ENCODE data around the gene DHRS13.
"Not testable (repeated sequence)": the region's sequence is repeated elsewhere in the genome, so short reads cannot be mapped to it uniquely, and the experiment has no call there.

DHRS13 gene

DNA sequence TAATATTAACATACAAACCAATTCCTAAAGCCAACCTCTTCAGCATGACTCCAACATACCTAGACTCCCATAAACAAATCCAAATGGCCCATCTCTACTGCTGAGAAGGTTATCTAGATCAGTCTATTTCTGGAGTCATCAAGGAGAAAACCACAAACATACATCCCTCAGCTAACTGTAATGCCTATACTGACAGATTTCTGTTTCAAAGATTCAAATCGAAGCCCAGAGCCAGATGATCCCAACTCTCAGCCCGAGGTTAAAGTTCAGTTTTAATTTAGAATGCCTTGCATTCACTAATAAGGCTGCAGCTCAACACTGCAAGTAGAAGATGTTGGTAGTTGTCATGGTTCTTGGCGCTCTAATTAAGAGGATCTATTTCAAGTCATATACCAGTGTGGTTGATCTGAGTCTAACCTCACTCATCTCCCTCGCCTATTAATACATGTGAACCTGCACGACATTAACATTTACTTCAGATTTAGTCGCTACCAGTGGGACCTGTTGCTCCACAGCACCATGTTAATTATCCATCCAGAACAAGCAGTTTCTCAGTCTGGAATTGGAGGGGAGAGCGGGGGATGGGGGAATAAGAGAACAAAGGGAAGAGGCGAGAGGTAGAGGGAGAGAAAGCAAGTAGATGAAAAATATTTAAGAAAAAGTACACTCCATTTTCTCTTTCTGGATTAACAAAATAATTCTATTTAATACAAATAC is 33.0 kb upstream of the DHRS13 start:
- Histone ChIP-seq H3K9me3 (ENCODE audit: severe bottlenecking) (no peaks in the 10 kb centered on the region), H3K4me3 (ENCODE audit: severe bottlenecking) (no peak overlapping the region), H3K27ac (ENCODE audit: poor library complexity, severe bottlenecking) (no peak overlapping the region), H3K36me3 (ENCODE audit: low read depth) (peaks cover 25% of the 10 kb centered on the region), H3K27me3 (ENCODE audit: insufficient read depth, poor library complexity, severe bottlenecking) (no peaks in the 10 kb centered on the region), H3K4me1 (ENCODE audit: insufficient read depth, poor library complexity, severe bottlenecking) (peaks cover 19% of the 10 kb centered on the region)
- TF ChIP-seq CTCF (IDR thresholded peaks at IDR 0.05; ENCODE audit: poor library complexity, severe bottlenecking), result no peak
- ATAC-seq (ENCODE audit: low read depth) (no peak), DNase-seq (ENCODE audit: low spot score) (no peak)

DNA sequence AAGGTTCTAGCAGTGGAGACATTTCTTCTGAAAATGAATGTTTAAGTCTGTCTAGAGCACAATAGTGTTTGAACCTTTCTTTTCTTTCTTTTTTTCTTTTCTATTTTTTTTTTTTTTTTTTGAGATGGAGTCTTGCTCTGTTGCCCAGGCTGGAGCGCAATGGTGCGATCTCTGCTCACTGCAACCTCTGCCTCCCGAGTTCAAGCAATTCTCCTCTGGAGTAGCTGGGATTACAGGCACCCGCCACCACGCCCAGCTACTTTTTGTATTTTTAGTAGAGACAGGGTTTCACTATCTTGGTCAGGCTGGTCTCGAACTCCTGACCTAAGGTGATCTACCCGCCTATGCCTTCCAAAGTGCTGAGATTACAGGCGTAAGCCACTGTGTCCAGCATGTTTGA is 31.6 kb upstream of the DHRS13 start:
- H3K36me3 ChIP-seq (ENCODE audit: low read depth), result peaks cover 31% of the 10 kb centered on the region
- not testable (repeated sequence) for H3K27ac ChIP-seq (ENCODE audit: poor library complexity, severe bottlenecking); DNase-seq (ENCODE audit: low spot score); H3K4me3 ChIP-seq (ENCODE audit: severe bottlenecking); ATAC-seq (ENCODE audit: low read depth); H3K9me3 ChIP-seq (ENCODE audit: severe bottlenecking); H3K27me3 ChIP-seq (ENCODE audit: insufficient read depth, poor library complexity, severe bottlenecking)
- peaks cover 19% of the 10 kb centered on the region for H3K4me1 ChIP-seq (ENCODE audit: insufficient read depth, poor library complexity, severe bottlenecking)

DNA sequence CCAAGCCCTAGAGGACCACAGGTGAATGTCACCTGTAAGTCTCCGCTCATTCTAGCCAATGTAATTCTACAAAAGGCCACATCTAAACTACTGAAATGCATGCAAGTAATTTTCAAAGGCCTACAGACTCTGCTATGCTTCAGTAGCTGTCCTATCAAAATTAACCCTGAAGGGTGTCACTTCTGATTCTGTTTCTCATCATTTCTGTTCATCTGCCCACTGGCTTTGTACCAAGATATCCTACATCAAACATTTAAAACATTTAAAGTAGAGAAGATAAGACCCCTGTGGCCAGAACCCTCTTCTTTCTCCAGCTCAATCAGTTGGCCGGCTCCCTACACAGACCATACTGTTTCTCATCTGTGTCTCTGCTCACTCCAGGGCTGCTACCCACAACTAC is 26.9 kb upstream of the DHRS13 start:
- peaks cover 46% of the 10 kb centered on the region for H3K36me3 ChIP-seq (ENCODE audit: low read depth)
- no peaks in the 10 kb centered on the region for H3K9me3 ChIP-seq (ENCODE audit: severe bottlenecking)
- TF ChIP-seq CTCF (IDR thresholded peaks at IDR 0.05; ENCODE audit: poor library complexity, severe bottlenecking), result no peak
- H3K4me3 ChIP-seq (ENCODE audit: severe bottlenecking), result no peak overlapping the region
- ATAC-seq (ENCODE audit: low read depth) (no peak), DNase-seq (ENCODE audit: low spot score) (no peak)
- H3K27ac ChIP-seq (ENCODE audit: poor library complexity, severe bottlenecking), result no peak overlapping the region
- H3K4me1 ChIP-seq (ENCODE audit: insufficient read depth, poor library complexity, severe bottlenecking), result peaks cover 19% of the 10 kb centered on the region
- H3K27me3 ChIP-seq (ENCODE audit: insufficient read depth, poor library complexity, severe bottlenecking), result no peaks in the 10 kb centered on the region

DNA sequence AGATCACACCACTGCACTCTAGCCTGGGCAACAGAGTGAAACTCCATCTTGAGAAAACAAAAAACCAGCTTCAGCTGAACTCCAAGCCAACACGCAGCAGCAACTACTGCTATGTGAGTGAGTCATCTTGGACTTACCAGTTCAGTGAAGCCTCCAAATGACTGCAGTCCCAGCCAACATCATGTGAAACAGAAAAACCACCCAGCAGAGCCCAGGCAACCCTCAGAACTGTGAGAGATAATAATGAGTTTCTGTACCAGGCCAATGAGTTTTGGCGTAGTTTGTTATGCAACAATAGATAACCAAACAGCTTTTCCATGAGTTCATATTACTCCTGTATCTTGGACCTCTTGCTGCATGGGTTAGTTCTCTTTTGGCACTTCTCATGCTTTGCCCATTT is 25.2 kb upstream of the DHRS13 start:
- H3K27me3 ChIP-seq (ENCODE audit: insufficient read depth, poor library complexity, severe bottlenecking), result no peaks in the 10 kb centered on the region
- no peaks in the 10 kb centered on the region for H3K9me3 ChIP-seq (ENCODE audit: severe bottlenecking)
- TF ChIP-seq CTCF (IDR thresholded peaks at IDR 0.05; ENCODE audit: poor library complexity, severe bottlenecking), result no peak
- no peak for DNase-seq (ENCODE audit: low spot score)
- H3K27ac ChIP-seq (ENCODE audit: poor library complexity, severe bottlenecking), result no peak overlapping the region
- H3K36me3 ChIP-seq (ENCODE audit: low read depth), result peaks cover 48% of the 10 kb centered on the region
- 0 out of 3 replicates have a peak, but pooled peaks have one; percentile 35 for ATAC-seq (ENCODE audit: low read depth)
- peaks cover 19% of the 10 kb centered on the region for H3K4me1 ChIP-seq (ENCODE audit: insufficient read depth, poor library complexity, severe bottlenecking)
- no peak overlapping the region for H3K4me3 ChIP-seq (ENCODE audit: severe bottlenecking)

DNA sequence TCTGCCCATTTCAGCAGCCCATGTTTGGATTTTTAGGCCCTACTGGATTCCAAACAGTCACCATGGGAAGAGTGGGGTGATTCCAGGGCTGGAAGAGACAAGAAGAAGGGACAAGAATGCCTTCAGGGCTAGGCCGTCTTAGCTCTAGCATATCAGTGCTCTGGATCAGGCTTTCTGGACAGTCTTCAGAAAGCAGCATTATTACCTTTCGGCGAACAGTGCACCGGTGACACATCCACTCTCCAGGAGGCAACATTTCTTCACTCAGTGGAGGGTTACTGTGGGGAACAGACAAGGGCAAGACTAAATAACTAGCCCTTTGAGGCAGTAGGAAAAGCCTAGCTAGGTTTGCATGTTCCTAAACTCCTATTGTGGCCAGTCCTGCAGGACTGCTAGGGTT is 23.9 kb upstream of the DHRS13 start:
- peaks cover 60% of the 10 kb centered on the region for H3K36me3 ChIP-seq (ENCODE audit: low read depth)
- H3K9me3 ChIP-seq (ENCODE audit: severe bottlenecking), result no peaks in the 10 kb centered on the region
- H3K4me1 ChIP-seq (ENCODE audit: insufficient read depth, poor library complexity, severe bottlenecking), result peaks cover 19% of the 10 kb centered on the region
- DNase-seq (ENCODE audit: low spot score) (no peak), ATAC-seq (ENCODE audit: low read depth) (0 out of 3 replicates have a peak, but pooled peaks have one; percentile 7)
- H3K4me3 ChIP-seq (ENCODE audit: severe bottlenecking), result no peak overlapping the region
- H3K27me3 ChIP-seq (ENCODE audit: insufficient read depth, poor library complexity, severe bottlenecking), result no peaks in the 10 kb centered on the region
- no peak for TF ChIP-seq CTCF (IDR thresholded peaks at IDR 0.05; ENCODE audit: poor library complexity, severe bottlenecking)
- H3K27ac ChIP-seq (ENCODE audit: poor library complexity, severe bottlenecking), result peak overlapping the region; percentile 49
